Measurements from ENCODE around the gene UHRF1.

The UHRF1 gene

GRCh38 chr19:4955274-4955673 is 46.0 kb downstream of the UHRF1 start:
- Histone ChIP-seq H3K36me3 (ENCODE audit: insufficient read depth, low read length) (peaks cover 85% of the 10 kb centered on the region; the same call in 1 of the 2 replicates), H2AFZ (ENCODE audit: low read length) (no peak overlapping the region), H3K4me2 (ENCODE audit: low read depth, low read length, poor library complexity, severe bottlenecking) (no peak overlapping the region), H3K9ac (ENCODE audit: low read depth, low read length, poor library complexity, severe bottlenecking) (no peak overlapping the region), H3K4me3 (ENCODE audit: low read length, poor library complexity, severe bottlenecking) (no peak overlapping the region), H3K9me2 (replicated peaks; ENCODE audit: low read depth, low read length) (no peaks in the 10 kb centered on the region), H3K4me1 (ENCODE audit: insufficient read depth, low read length, poor library complexity, severe bottlenecking) (no peaks in the 10 kb centered on the region), H3K9me3 (ENCODE audit: insufficient read depth, low read depth, low read length) (no peaks in the 10 kb centered on the region), H3F3A (ENCODE audit: low read depth) (no peaks in the 10 kb centered on the region), H3K79me2 (ENCODE audit: insufficient read depth, low read length) (no peaks in the 10 kb centered on the region), H3K27me3 (ENCODE audit: insufficient read depth, low read length, poor library complexity, severe bottlenecking) (no peaks in the 10 kb centered on the region), H4K20me1 (ENCODE audit: insufficient read depth, low read length, poor library complexity, severe bottlenecking) (no peaks in the 10 kb centered on the region)
- TF ChIP-seq EZH2phosphoT487 (IDR thresholded peaks at IDR 0.05; ENCODE audit: borderline replicate concordance) (no peak), CTCF (conservative IDR thresholded peaks at IDR 0.05; ENCODE audit: low read length) (no peak)

DNA sequence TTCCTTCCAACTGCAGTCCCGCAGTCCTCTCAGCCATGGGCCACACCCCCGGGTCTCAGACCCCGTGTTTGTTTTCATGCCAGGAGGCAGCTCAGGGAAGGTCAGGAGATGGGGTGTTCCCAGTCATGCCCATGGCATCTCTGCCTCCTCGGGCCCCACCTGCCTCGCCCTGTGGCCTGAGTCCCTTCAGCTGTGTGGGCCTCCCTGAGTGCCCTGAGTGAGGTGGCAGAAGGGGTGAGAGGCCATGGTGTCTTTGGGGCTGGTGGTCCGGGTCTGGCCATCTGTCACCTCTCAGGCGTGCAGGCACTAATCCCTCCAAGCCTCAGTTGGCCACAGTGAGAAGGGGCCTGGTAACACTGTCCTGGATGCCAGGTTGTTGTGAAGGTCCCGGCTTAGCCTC is 48.7 kb downstream of the UHRF1 start:
- TF ChIP-seq CTCF (conservative IDR thresholded peaks at IDR 0.05; ENCODE audit: low read length) (no peak), EZH2phosphoT487 (IDR thresholded peaks at IDR 0.05; ENCODE audit: borderline replicate concordance) (no peak)
- Histone ChIP-seq H3K4me1 (ENCODE audit: insufficient read depth, low read length, poor library complexity, severe bottlenecking) (no peaks in the 10 kb centered on the region), H3K4me3 (ENCODE audit: low read length, poor library complexity, severe bottlenecking) (no peak overlapping the region), H3K36me3 (ENCODE audit: insufficient read depth, low read length) (peaks cover 68% of the 10 kb centered on the region), H3K27me3 (ENCODE audit: insufficient read depth, low read length, poor library complexity, severe bottlenecking) (no peaks in the 10 kb centered on the region), H3K9ac (ENCODE audit: low read depth, low read length, poor library complexity, severe bottlenecking) (no peak overlapping the region), H2AFZ (ENCODE audit: low read length) (no peak overlapping the region), H3K79me2 (ENCODE audit: insufficient read depth, low read length) (no peaks in the 10 kb centered on the region), H4K20me1 (ENCODE audit: insufficient read depth, low read length, poor library complexity, severe bottlenecking) (no peaks in the 10 kb centered on the region), H3K9me3 (ENCODE audit: insufficient read depth, low read depth, low read length) (no peaks in the 10 kb centered on the region), H3F3A (ENCODE audit: low read depth) (no peaks in the 10 kb centered on the region), H3K9me2 (replicated peaks; ENCODE audit: low read depth, low read length) (no peaks in the 10 kb centered on the region), H3K4me2 (ENCODE audit: low read depth, low read length, poor library complexity, severe bottlenecking) (no peak overlapping the region)

GRCh38 chr19:4962085-4962619 is 52.9 kb downstream of the UHRF1 start:
- no peaks in the 10 kb centered on the region for H3K9me3 ChIP-seq (ENCODE audit: insufficient read depth, low read depth, low read length)
- H3K79me2 ChIP-seq (ENCODE audit: insufficient read depth, low read length): no peaks in the 10 kb centered on the region
- no peak overlapping the region for H3K9ac ChIP-seq (ENCODE audit: low read depth, low read length, poor library complexity, severe bottlenecking)
- H3K27me3 ChIP-seq (ENCODE audit: insufficient read depth, low read length, poor library complexity, severe bottlenecking): no peaks in the 10 kb centered on the region
- peaks cover 29% of the 10 kb centered on the region for H3K36me3 ChIP-seq (ENCODE audit: insufficient read depth, low read length)
- no peaks in the 10 kb centered on the region for H4K20me1 ChIP-seq (ENCODE audit: insufficient read depth, low read length, poor library complexity, severe bottlenecking)
- no peaks in the 10 kb centered on the region for H3K4me1 ChIP-seq (ENCODE audit: insufficient read depth, low read length, poor library complexity, severe bottlenecking)
- H3K9me2 ChIP-seq (replicated peaks; ENCODE audit: low read depth, low read length): no peaks in the 10 kb centered on the region
- TF ChIP-seq EZH2phosphoT487 (IDR thresholded peaks at IDR 0.05; ENCODE audit: borderline replicate concordance) (no peak), CTCF (conservative IDR thresholded peaks at IDR 0.05; ENCODE audit: low read length) (no peak)
- 0 out of 2 replicates have a peak, but pooled peaks cover 2% of the 10 kb centered on the region for H3F3A ChIP-seq (ENCODE audit: low read depth)
- no peak overlapping the region for H2AFZ ChIP-seq (ENCODE audit: low read length)
- no peak overlapping the region for H3K4me3 ChIP-seq (ENCODE audit: low read length, poor library complexity, severe bottlenecking)
- no peak overlapping the region for H3K4me2 ChIP-seq (ENCODE audit: low read depth, low read length, poor library complexity, severe bottlenecking)
